GM23338 (cell line): Measurements from ENCODE around the gene SH2D2A. TPM values are rescaled to one million over a fixed set of nuclear protein-coding genes. Genes with fewer than 3 reads are reported as not detected.

ENCODE experiments used
- ATAC-seq: fragments of 200-7000 bp; cut with Tn5 transposase; 3 replicates; pipeline ENCODE4 v1.9.1; 2020
- DNase-seq: peaks from one replicate; pipeline ENCODE4 v3.0.0-alpha.2; 2015; ENCODE audit warnings: low spot score
- H2AFZ ChIP-seq: fragments of 200-600 bp; sonication (generic); 2 replicates; pipeline ENCODE4 v1.8.0; 2016; ENCODE audit warnings: antibody characterized with exemption, mild to moderate bottlenecking, moderate library complexity
- H3F3A ChIP-seq: fragments of 200-600 bp; sonication (generic); replicated peaks from 2 replicates; pipeline ENCODE4 v1.8.0; 2017; ENCODE audit warnings: antibody characterized with exemption, mixed run types, low read depth
- H3K27ac ChIP-seq: fragments of 200-600 bp; sonication (generic); 2 replicates; pipeline ENCODE4 v1.6.1; 2016; ENCODE audit warnings: low read depth
- H3K27me3 ChIP-seq: fragments of 200-600 bp; sonication (generic); 2 replicates; pipeline ENCODE4 v1.8.0; 2016; ENCODE audit warnings: mild to moderate bottlenecking, mixed run types, moderate library complexity; ENCODE audit not compliant: insufficient read depth
- H3K36me3 ChIP-seq: fragments of 200-600 bp; sonication (generic); 2 replicates; pipeline ENCODE4 v1.8.0; 2016; ENCODE audit warnings: mild to moderate bottlenecking; ENCODE audit not compliant: insufficient read depth
- H3K4me1 ChIP-seq: fragments of 200-600 bp; sonication (generic); 2 replicates; pipeline ENCODE4 v1.8.0; 2016; ENCODE audit warnings: mild to moderate bottlenecking, moderate library complexity; ENCODE audit not compliant: insufficient read depth
- H3K4me2 ChIP-seq: fragments of 200-600 bp; sonication (generic); 2 replicates; pipeline ENCODE4 v1.7.1; 2017; ENCODE audit warnings: mixed run types
- H3K4me3 ChIP-seq: fragments of 200-600 bp; sonication (generic); 2 replicates; pipeline ENCODE4 v1.6.1; 2016; ENCODE audit warnings: mixed run types
- H3K79me2 ChIP-seq: fragments of 200-600 bp; sonication (generic); replicated peaks from 2 replicates; pipeline ENCODE4 v1.8.0; 2017; ENCODE audit warnings: mild to moderate bottlenecking; ENCODE audit not compliant: insufficient read depth
- H3K9me2 ChIP-seq: fragments of 200-600 bp; sonication (generic); 2 replicates; pipeline ENCODE4 v1.8.0; 2017; ENCODE audit not compliant: insufficient read depth
- H4K20me1 ChIP-seq: fragments of 200-600 bp; sonication (generic); replicated peaks from 2 replicates; pipeline ENCODE4 v1.8.0; 2017; ENCODE audit warnings: mild to moderate bottlenecking; ENCODE audit not compliant: insufficient read depth
- H3K27ac Mint-ChIP-seq: 2 replicates; pipeline ENCODE4 v1.8.0; 2020; ENCODE audit warnings: inconsistent platforms, mild to moderate bottlenecking, moderate library complexity, mixed read lengths
- H3K27me3 Mint-ChIP-seq: 3 replicates; pipeline ENCODE4 v1.8.0; 2022; ENCODE audit warnings: low read depth, mild to moderate bottlenecking, moderate library complexity, mixed read lengths, inconsistent platforms; ENCODE audit not compliant: insufficient read depth, poor library complexity
- H3K36me3 Mint-ChIP-seq: 3 replicates; pipeline ENCODE4 v1.8.0; 2021; ENCODE audit warnings: low read depth, mild to moderate bottlenecking, inconsistent platforms, moderate library complexity, mixed read lengths
- H3K4me1 Mint-ChIP-seq: 3 replicates; pipeline ENCODE4 v1.8.0; 2020; ENCODE audit warnings: mild to moderate bottlenecking, inconsistent platforms, mixed read lengths
- H3K4me3 Mint-ChIP-seq: 3 replicates; pipeline ENCODE4 v1.8.0; 2021; ENCODE audit warnings: moderate library complexity, mild to moderate bottlenecking, inconsistent platforms, mixed read lengths
- H3K9me3 Mint-ChIP-seq: 3 replicates; pipeline ENCODE4 v1.8.0; 2020; ENCODE audit warnings: moderate library complexity, mild to moderate bottlenecking, inconsistent platforms, mixed read lengths
- CREB1 ChIP-seq: fragments of 250-450 bp; sonication (Bioruptor Pico); IDR thresholded peaks from 2 replicates; pipeline ENCODE4 v1.5.0; 2020; ENCODE audit warnings: low read depth, mild to moderate bottlenecking, moderate library complexity
- CTCF ChIP-seq, 2 experiments: fragments of 200-600 bp in 1 of 2; sonication (generic) in 1 of 2; conservative IDR thresholded peaks; 2 replicates each; pipeline versions ENCODE4 v1.5.1 to v1.6.1; 2016 to 2017; ENCODE audit warnings: antibody characterized with exemption in 2 of 2, low read depth in 2 of 2, mild to moderate bottlenecking in 2 of 2, moderate library complexity in 1 of 2
- ETS1 ChIP-seq: IDR thresholded peaks from 2 replicates; pipeline ENCODE4 v1.6.1; 2016; ENCODE audit warnings: antibody characterized with exemption
- EZH2 ChIP-seq: fragments of 200-600 bp; sonication (generic); IDR thresholded peaks from one replicate; pipeline ENCODE4 v1.8.0; 2017; ENCODE audit warnings: antibody characterized with exemption, mild to moderate bottlenecking, low read depth; ENCODE audit not compliant: unreplicated experiment
- EZH2phosphoT487 ChIP-seq: fragments of 200-600 bp; sonication (generic); IDR thresholded peaks from one replicate; pipeline ENCODE4 v1.8.1; 2018; ENCODE audit warnings: antibody characterized with exemption; ENCODE audit not compliant: unreplicated experiment
- JUNB ChIP-seq: IDR thresholded peaks from one replicate; pipeline ENCODE4 v1.6.1; 2016; ENCODE audit warnings: antibody characterized with exemption; ENCODE audit not compliant: unreplicated experiment
- NANOG ChIP-seq: IDR thresholded peaks from 2 replicates; pipeline ENCODE4 v1.6.1; 2016; ENCODE audit warnings: antibody characterized with exemption, borderline replicate concordance
- POLR2AphosphoS5 ChIP-seq: IDR thresholded peaks from 2 replicates; pipeline ENCODE4 v1.6.1; 2016; ENCODE audit warnings: antibody characterized with exemption, low read depth
- REST ChIP-seq: IDR thresholded peaks from one replicate; pipeline ENCODE4 v1.6.1; 2018; ENCODE audit warnings: antibody characterized with exemption; ENCODE audit not compliant: unreplicated experiment
- STAT1 ChIP-seq: IDR thresholded peaks from one replicate; pipeline ENCODE4 v1.6.1; 2016; ENCODE audit warnings: antibody characterized with exemption; ENCODE audit not compliant: unreplicated experiment
- ZNF114 ChIP-seq: fragments of 250-450 bp; sonication (Bioruptor Pico); IDR thresholded peaks from 2 replicates; pipeline ENCODE4 v1.5.0; 2020; ENCODE audit warnings: mild to moderate bottlenecking, moderate library complexity
- ZNF331 ChIP-seq: fragments of 250-450 bp; sonication (Bioruptor Pico); IDR thresholded peaks from 2 replicates; pipeline ENCODE4 v1.5.0; 2020; ENCODE audit warnings: low read depth, mild to moderate bottlenecking, moderate library complexity
- ZNF462 ChIP-seq: fragments of 250-450 bp; sonication (Bioruptor Pico); IDR thresholded peaks from 2 replicates; pipeline ENCODE4 v1.5.0; 2020; ENCODE audit warnings: mild to moderate bottlenecking, moderate library complexity
- polyA plus RNA-seq: library from polyadenylated mRNA; unstranded; fragments of >200 nt; fragmentation: Nextera tagmentation; extraction: Ambion mirVana; gene quantifications from 2 replicates; pipeline ENCODE4 v1.2.1, GENCODE V29; 2016
- total RNA-seq: library from RNA; depleted of rRNA; stranded (reverse); fragments of >200 nt; shearing (Covaris generic); gene quantifications from 2 replicates; pipeline ENCODE4 v1.2.3, GENCODE V29; 2014

SH2D2A gene
- total and polyA plus RNA-seq, 2 experiments from 2014 or later = 5.5 to 11.5 TPM

- H3K4me3 Mint-ChIP-seq = no peak overlapping the region
- no peaks in the 10 kb centered on the region for H3K9me2 ChIP-seq
Measured at GRCh38 chr1:156842618-156843300, 26.1 kb upstream of the SH2D2A start.

More at GRCh38 chr1:156842618-156843300, 26.1 kb upstream of the SH2D2A start:
- no peaks in the 10 kb centered on the region for H3K36me3 Mint-ChIP-seq
- Histone ChIP-seq H3K4me2 (no peak overlapping the region), H3K4me1 (peaks cover 13% of the 10 kb centered on the region; the same call in 1 of the 2 replicates), H3F3A (no peaks in the 10 kb centered on the region), H3K4me3 (no peak overlapping the region), H3K27ac (no peak overlapping the region), H3K27me3 (peaks cover 82% of the 10 kb centered on the region), H3K79me2 (no peaks in the 10 kb centered on the region), H2AFZ (no peak overlapping the region), H4K20me1 (no peaks in the 10 kb centered on the region; the same call in 1 of the 2 replicates), H3K36me3 (no peaks in the 10 kb centered on the region)
- no peak overlapping the region for H3K27ac Mint-ChIP-seq
- ATAC-seq (no peak), DNase-seq (no peak)
- H3K9me3 Mint-ChIP-seq = no peaks in the 10 kb centered on the region
- peaks cover 71% of the 10 kb centered on the region for H3K27me3 Mint-ChIP-seq
- TF ChIP-seq NANOG = no peak
- no peak for TF ChIP-seq ZNF114 (CRISPR knock-in tag)
- TF ChIP-seq JUNB = no peak
- no peak for TF ChIP-seq CREB1
- TF ChIP-seq CTCF (conservative IDR thresholded peaks at IDR 0.05; ENCODE audit: low read depth in 2 of 2) = no peak
- no peak for TF ChIP-seq STAT1
- TF ChIP-seq EZH2phosphoT487 = no peak
- TF ChIP-seq ZNF331 (CRISPR knock-in tag) = no peak
- TF ChIP-seq ETS1 = no peak
- TF ChIP-seq REST = no peak
- no peak for TF ChIP-seq EZH2
- no peak for TF ChIP-seq ZNF462
- no peak for TF ChIP-seq POLR2AphosphoS5
- H3K4me1 Mint-ChIP-seq = peaks cover 19% of the 10 kb centered on the region
